ENCODE measurements around the gene TNFAIP1. TPM values are rescaled to one million over a fixed set of nuclear protein-coding genes. Genes with fewer than 3 reads are reported as not detected.

TNFAIP1 gene
- polyA plus RNA-seq, 1 donor (not counting 4 experiments of a cell fraction or from before 2014, with no cell fraction given), result 84.6 TPM

- FAIRE-seq (no peak), DNase-seq (ENCODE audit: low read depth, low spot score) (no peak)
- dilution Hi-C loops (cut with MboI; ENCODE audit: extremely low pct_ligation_motif_present, low sequenced_read_pairs), result no loop called here
- Histone ChIP-seq H3K27me3 (ENCODE audit: control insufficient read depth, extremely low read depth, insufficient read depth, low read length) (peaks cover 32% of the 10 kb centered on the region), H3K4me2 (ENCODE audit: control insufficient read depth, extremely low read depth, insufficient read depth, low read depth, low read length) (no peak overlapping the region), H3K36me3 (ENCODE audit: control insufficient read depth in 2 of 2, extremely low read depth in 1 of 2, insufficient read depth in 2 of 2, low read length in 2 of 2) (no peaks in the 10 kb centered on the region), H2AFZ (ENCODE audit: control insufficient read depth, low read length) (no peak overlapping the region), H3K9me1 (ENCODE audit: control insufficient read depth, extremely low read depth, insufficient read depth, low read length) (no peaks in the 10 kb centered on the region), H3K9ac (ENCODE audit: control insufficient read depth, extremely low read depth, insufficient read depth, low read length) (no peak overlapping the region), H3K9me3 (ENCODE audit: control insufficient read depth, low read depth, low read length) (no peaks in the 10 kb centered on the region), H3K4me3 (ENCODE audit: control insufficient read depth in 2 of 3, extremely low read depth in 1 of 3, insufficient read depth in 2 of 3, low read depth in 1 of 3, low read length in 3 of 3) (no peak overlapping the region), H4K20me1 (ENCODE audit: control insufficient read depth, extremely low read depth, insufficient read depth, low read length) (no peaks in the 10 kb centered on the region), H3K4me1 (ENCODE audit: control insufficient read depth, extremely low read depth, insufficient read depth, low read length) (peaks cover 11% of the 10 kb centered on the region), H3K27ac (ENCODE audit: control insufficient read depth, insufficient read depth, low read length) (no peak overlapping the region), H3K79me2 (ENCODE audit: control insufficient read depth, insufficient read depth, low read length) (no peaks in the 10 kb centered on the region)
- no peak for TF ChIP-seq EZH2 (IDR thresholded peaks at IDR 0.05; ENCODE audit: low read length)
These were observed 50.8 kb downstream of the TNFAIP1 start for GRCh38 chr17:28386391-28386790.

DNA sequence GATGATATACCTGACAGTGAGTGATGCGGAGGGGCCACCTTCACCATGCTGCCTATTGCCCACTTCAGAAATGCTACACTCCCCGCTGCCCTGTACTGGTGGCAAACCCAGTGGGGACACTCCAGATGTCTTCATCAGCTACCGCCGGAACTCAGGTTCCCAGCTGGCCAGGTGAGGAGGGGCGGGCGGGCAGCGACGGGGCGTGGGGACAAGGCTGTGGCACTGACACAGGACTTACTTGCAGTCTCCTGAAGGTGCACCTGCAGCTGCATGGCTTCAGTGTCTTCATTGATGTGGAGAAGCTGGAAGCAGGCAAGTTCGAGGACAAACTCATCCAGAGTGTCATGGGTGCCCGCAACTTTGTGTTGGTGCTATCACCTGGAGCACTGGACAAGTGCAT is 52.5 kb downstream of the TNFAIP1 start:
- no peak overlapping the region for H3K4me2 ChIP-seq (ENCODE audit: control insufficient read depth, extremely low read depth, insufficient read depth, low read depth, low read length)
- no peaks in the 10 kb centered on the region for H3K36me3 ChIP-seq (ENCODE audit: control insufficient read depth in 2 of 2, extremely low read depth in 1 of 2, insufficient read depth in 2 of 2, low read length in 2 of 2)
- peaks cover 18% of the 10 kb centered on the region for H3K27me3 ChIP-seq (ENCODE audit: control insufficient read depth, extremely low read depth, insufficient read depth, low read length)
- H3K9me3 ChIP-seq (ENCODE audit: control insufficient read depth, low read depth, low read length), result no peaks in the 10 kb centered on the region
- H4K20me1 ChIP-seq (ENCODE audit: control insufficient read depth, extremely low read depth, insufficient read depth, low read length), result no peaks in the 10 kb centered on the region
- DNase-seq (ENCODE audit: low read depth, low spot score) (no peak), FAIRE-seq (no peak)
- H3K9me1 ChIP-seq (ENCODE audit: control insufficient read depth, extremely low read depth, insufficient read depth, low read length), result no peaks in the 10 kb centered on the region
- no peak overlapping the region for H3K9ac ChIP-seq (ENCODE audit: control insufficient read depth, extremely low read depth, insufficient read depth, low read length)
- dilution Hi-C loops (cut with MboI; ENCODE audit: extremely low pct_ligation_motif_present, low sequenced_read_pairs), result no loop called here
- TF ChIP-seq, protein P1, sequence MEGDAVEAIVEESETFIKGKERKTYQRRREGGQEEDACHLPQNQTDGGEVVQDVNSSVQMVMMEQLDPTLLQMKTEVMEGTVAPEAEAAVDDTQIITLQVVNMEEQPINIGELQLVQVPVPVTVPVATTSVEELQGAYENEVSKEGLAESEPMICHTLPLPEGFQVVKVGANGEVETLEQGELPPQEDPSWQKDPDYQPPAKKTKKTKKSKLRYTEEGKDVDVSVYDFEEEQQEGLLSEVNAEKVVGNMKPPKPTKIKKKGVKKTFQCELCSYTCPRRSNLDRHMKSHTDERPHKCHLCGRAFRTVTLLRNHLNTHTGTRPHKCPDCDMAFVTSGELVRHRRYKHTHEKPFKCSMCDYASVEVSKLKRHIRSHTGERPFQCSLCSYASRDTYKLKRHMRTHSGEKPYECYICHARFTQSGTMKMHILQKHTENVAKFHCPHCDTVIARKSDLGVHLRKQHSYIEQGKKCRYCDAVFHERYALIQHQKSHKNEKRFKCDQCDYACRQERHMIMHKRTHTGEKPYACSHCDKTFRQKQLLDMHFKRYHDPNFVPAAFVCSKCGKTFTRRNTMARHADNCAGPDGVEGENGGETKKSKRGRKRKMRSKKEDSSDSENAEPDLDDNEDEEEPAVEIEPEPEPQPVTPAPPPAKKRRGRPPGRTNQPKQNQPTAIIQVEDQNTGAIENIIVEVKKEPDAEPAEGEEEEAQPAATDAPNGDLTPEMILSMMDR (optimal IDR thresholded peaks at IDR 0.05 in 1 of 3, IDR thresholded peaks at IDR 0.05 in 1 of 3, conservative IDR thresholded peaks at IDR 0.05 in 1 of 3; ENCODE audit: extremely low read depth in 1 of 3, insufficient read depth in 2 of 3, low read length in 3 of 3), result no peak
- TF ChIP-seq EZH2 (IDR thresholded peaks at IDR 0.05; ENCODE audit: low read length), result no peak
- no peak overlapping the region for H3K27ac ChIP-seq (ENCODE audit: control insufficient read depth, insufficient read depth, low read length)
- no peaks in the 10 kb centered on the region for H3K79me2 ChIP-seq (ENCODE audit: control insufficient read depth, insufficient read depth, low read length)
- H3K4me1 ChIP-seq (ENCODE audit: control insufficient read depth, extremely low read depth, insufficient read depth, low read length), result peaks cover 10% of the 10 kb centered on the region
- H3K4me3 ChIP-seq (ENCODE audit: control insufficient read depth in 2 of 3, extremely low read depth in 1 of 3, insufficient read depth in 2 of 3, low read depth in 1 of 3, low read length in 3 of 3), result no peak overlapping the region
- H2AFZ ChIP-seq (ENCODE audit: control insufficient read depth, low read length), result no peak overlapping the region

- DNase-seq (ENCODE audit: low read depth, low spot score), result no peak
- H3K36me3 ChIP-seq (ENCODE audit: control insufficient read depth in 2 of 2, extremely low read depth in 1 of 2, insufficient read depth in 2 of 2, low read length in 2 of 2), result no peaks in the 10 kb centered on the region
- no peaks in the 10 kb centered on the region for H3K79me2 ChIP-seq (ENCODE audit: control insufficient read depth, insufficient read depth, low read length)
- H2AFZ ChIP-seq (ENCODE audit: control insufficient read depth, low read length), result no peak overlapping the region
- dilution Hi-C loops (cut with MboI; ENCODE audit: extremely low pct_ligation_motif_present, low sequenced_read_pairs), result no loop called here
- no peak for FAIRE-seq
- no peaks in the 10 kb centered on the region for H4K20me1 ChIP-seq (ENCODE audit: control insufficient read depth, extremely low read depth, insufficient read depth, low read length)
- H3K9ac ChIP-seq (ENCODE audit: control insufficient read depth, extremely low read depth, insufficient read depth, low read length), result no peak overlapping the region
- no peaks in the 10 kb centered on the region for H3K9me3 ChIP-seq (ENCODE audit: control insufficient read depth, low read depth, low read length)
- H3K27me3 ChIP-seq (ENCODE audit: control insufficient read depth, extremely low read depth, insufficient read depth, low read length), result no peaks in the 10 kb centered on the region
- no peak overlapping the region for H3K4me2 ChIP-seq (ENCODE audit: control insufficient read depth, extremely low read depth, insufficient read depth, low read depth, low read length)
- H3K9me1 ChIP-seq (ENCODE audit: control insufficient read depth, extremely low read depth, insufficient read depth, low read length), result no peaks in the 10 kb centered on the region
- TF ChIP-seq, protein P1 (optimal IDR thresholded peaks at IDR 0.05 in 1 of 3, IDR thresholded peaks at IDR 0.05 in 1 of 3, conservative IDR thresholded peaks at IDR 0.05 in 1 of 3; ENCODE audit: extremely low read depth in 1 of 3, insufficient read depth in 2 of 3, low read length in 3 of 3), result no peak
- TF ChIP-seq EZH2 (IDR thresholded peaks at IDR 0.05; ENCODE audit: low read length), result no peak
- H3K27ac ChIP-seq (ENCODE audit: control insufficient read depth, insufficient read depth, low read length), result no peak overlapping the region
- H3K4me1 ChIP-seq (ENCODE audit: control insufficient read depth, extremely low read depth, insufficient read depth, low read length), result peaks cover 9% of the 10 kb centered on the region
- H3K4me3 ChIP-seq (ENCODE audit: control insufficient read depth in 2 of 3, extremely low read depth in 1 of 3, insufficient read depth in 2 of 3, low read depth in 1 of 3, low read length in 3 of 3), result no peak overlapping the region
These were observed 54.6 kb downstream of the TNFAIP1 start for GRCh38 chr17:28390141-28390540.
